GM18909 (cell line): Measurements from ENCODE around the gene BRD2.

ENCODE experiments used
- ATAC-seq: cut with Tn5 transposase; IDR thresholded peaks from one replicate; pipeline ENCODE4 v1.9.1; 2021; ENCODE audit warnings: mild to moderate bottlenecking; ENCODE audit not compliant: unreplicated experiment, poor library complexity

The BRD2 gene

GRCh38 chr6:32983964-32984621 lies 15.7 kb downstream of the BRD2 start:
- no peak for ATAC-seq

- no peak for ATAC-seq
Observed at GRCh38 chr6:32984622-32985389, 16.4 kb downstream of the BRD2 start.

GRCh38 chr6:32989368-32989767 lies 21.0 kb downstream of the BRD2 start:
- ATAC-seq = no peak

GRCh38 chr6:32991972-32992371 lies 23.6 kb downstream of the BRD2 start:
- ATAC-seq = no peak

- ATAC-seq = no peak
Observed at GRCh38 chr6:32993363-32993973, 25.1 kb downstream of the BRD2 start.

GRCh38 chr6:32995448-32995847 lies 27.1 kb downstream of the BRD2 start:
- no peak for ATAC-seq

- no peak for ATAC-seq
Observed at GRCh38 chr6:33000055-33000454, 31.7 kb downstream of the BRD2 start.

- no peak for ATAC-seq
Observed at GRCh38 chr6:33001685-33002084, 33.3 kb downstream of the BRD2 start.

- no peak for ATAC-seq
Observed at GRCh38 chr6:33004940-33005339, 36.5 kb downstream of the BRD2 start.

- no peak for ATAC-seq
Observed at GRCh38 chr6:33007831-33008400, 39.5 kb downstream of the BRD2 start.

- peak; percentile 87 for ATAC-seq
Observed at GRCh38 chr6:33008944-33009861, 40.8 kb downstream of the BRD2 start, which contains the start of gene HLA-DOA. Gene HLA-DOA, minus strand, starts transcription at chr6:33009591.

GRCh38 chr6:33010356-33010755 lies 42.0 kb downstream of the BRD2 start:
- no peak for ATAC-seq

- ATAC-seq = no peak
Observed at GRCh38 chr6:33013608-33014007, 45.2 kb downstream of the BRD2 start.

GRCh38 chr6:33014841-33015634 lies 46.6 kb downstream of the BRD2 start:
- ATAC-seq = no peak

GRCh38 chr6:33015798-33016197 lies 47.4 kb downstream of the BRD2 start:
- no peak for ATAC-seq

- ATAC-seq = no peak
Observed at GRCh38 chr6:33017018-33017417, 48.6 kb downstream of the BRD2 start.

GRCh38 chr6:33017694-33018353 lies 49.4 kb downstream of the BRD2 start:
- no peak for ATAC-seq

GRCh38 chr6:33018418-33018817 lies 50.0 kb downstream of the BRD2 start:
- no peak for ATAC-seq

GRCh38 chr6:33018904-33019303 lies 50.5 kb downstream of the BRD2 start:
- peak; percentile 65 for ATAC-seq
